Kidney epithelial cell (primary cell): ENCODE results near the gene HES1. TPM values are rescaled to one million over a fixed set of nuclear protein-coding genes. Genes with fewer than 3 reads are reported as not detected.

Experiments
- DNase-seq: peaks from one replicate; pipeline ENCODE4 v3.0.0-alpha.2; 2010; ENCODE audit warnings: low read depth
- H3K27me3 ChIP-seq: 2 replicates; pipeline ENCODE4 v1.6.0; 2011; ENCODE audit warnings: low read length; ENCODE audit not compliant: control insufficient read depth, insufficient read depth
- H3K36me3 ChIP-seq: 2 replicates; pipeline ENCODE4 v1.5.1; 2011; ENCODE audit warnings: low read length; ENCODE audit not compliant: control insufficient read depth, insufficient read depth
- H3K4me3 ChIP-seq: 2 replicates; pipeline ENCODE4 v1.5.1; 2011; ENCODE audit warnings: low read depth, mild to moderate bottlenecking, control low read depth, low read length
- CTCF ChIP-seq: IDR thresholded peaks from 2 replicates; pipeline ENCODE4 v1.5.1; 2011; ENCODE audit warnings: mild to moderate bottlenecking, moderate library complexity, low read length, control low read depth, inconsistent platforms; ENCODE audit not compliant: insufficient read depth, poor library complexity, severe bottlenecking
- total RNA-seq: library from RNA; depleted of rRNA; stranded (reverse); fragments of >200 nt; gene quantifications from 2 replicates; pipeline ENCODE4 v1.2.3, GENCODE V29; 2015

The HES1 gene
- total RNA-seq, 1 donor from 2014 or later = 50.7 TPM

DNA sequence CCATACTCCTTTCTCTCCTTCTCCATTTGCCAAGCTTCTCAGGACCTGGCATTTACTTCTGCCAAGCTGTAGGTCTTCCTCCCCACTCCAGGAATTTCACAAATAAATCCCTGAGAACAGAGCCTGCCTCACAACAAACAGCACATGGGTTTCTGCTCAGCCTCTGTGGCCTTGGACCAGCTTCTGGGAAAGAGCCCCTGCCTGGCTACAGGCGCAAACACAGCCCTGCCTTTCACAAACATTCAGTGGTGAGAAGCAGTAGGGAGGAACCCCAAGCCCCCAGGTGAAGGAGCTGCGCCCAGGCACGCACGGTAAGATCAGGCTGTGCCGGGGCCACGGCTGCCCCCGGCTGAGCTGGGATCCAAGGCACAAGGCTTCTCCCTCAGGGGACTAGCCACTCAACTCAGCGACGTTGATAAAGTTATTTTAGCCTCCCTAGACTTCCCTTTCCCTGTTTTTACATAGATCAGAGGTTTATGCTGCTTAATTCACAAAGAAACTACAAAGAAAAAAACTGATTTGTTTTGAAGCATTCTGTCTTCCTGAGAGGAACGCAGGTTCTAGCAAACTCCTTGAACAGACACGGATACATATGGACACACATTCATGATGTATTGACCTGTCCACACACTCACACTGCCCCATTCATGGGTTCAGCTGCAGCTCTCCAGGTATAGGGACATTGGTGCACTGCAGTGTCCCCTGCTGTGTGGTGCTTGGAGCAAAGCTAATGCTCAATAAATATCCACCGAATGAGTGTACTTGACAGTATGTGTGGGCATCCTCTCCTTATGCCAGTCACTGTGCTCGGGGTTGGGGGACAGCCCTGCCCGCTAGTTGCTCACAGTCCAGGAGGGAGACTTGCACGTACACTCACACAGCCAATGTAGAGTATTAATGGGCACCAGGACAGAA is 25.4 kb downstream of the HES1 start:
- no peaks in the 10 kb centered on the region for H3K36me3 ChIP-seq
- no peak for DNase-seq
- TF ChIP-seq CTCF = no peak
- no peak overlapping the region for H3K4me3 ChIP-seq
- peaks cover 12% of the 10 kb centered on the region for H3K27me3 ChIP-seq

DNA sequence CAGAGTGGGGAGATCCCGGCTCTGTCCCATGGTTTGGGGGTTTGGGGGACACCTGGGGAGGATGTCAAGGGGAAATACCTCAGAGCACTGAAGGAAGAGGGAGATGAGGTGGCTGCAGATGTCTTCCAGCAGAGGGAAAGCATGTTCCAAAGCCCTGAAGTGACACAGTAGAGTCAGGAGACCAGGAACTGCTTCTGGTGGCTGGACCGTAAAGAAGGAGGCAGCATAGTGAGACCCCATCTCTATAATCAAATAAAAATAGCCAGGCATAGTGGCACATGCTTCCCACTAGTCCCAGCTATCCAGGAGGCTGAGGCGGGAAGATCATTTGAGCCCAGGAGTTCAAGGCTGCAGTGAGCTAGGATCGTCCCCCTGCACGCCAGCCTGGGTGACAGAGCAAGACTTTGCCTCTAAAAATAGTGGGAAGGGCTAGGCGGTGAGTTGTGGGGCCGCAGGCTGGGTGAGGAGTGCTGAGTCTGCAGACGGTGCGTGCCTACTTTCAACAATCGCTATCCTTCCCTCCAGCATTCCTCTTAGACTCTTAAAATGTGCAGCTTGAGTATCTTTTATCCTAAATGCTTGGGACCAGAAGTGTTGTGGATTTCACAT is 26.2 kb downstream of the HES1 start:
- H3K27me3 ChIP-seq = peaks cover 14% of the 10 kb centered on the region
- no peaks in the 10 kb centered on the region for H3K36me3 ChIP-seq
- no peak overlapping the region for H3K4me3 ChIP-seq
- no peak for TF ChIP-seq CTCF
- no peak for DNase-seq

- no peak for DNase-seq
- no peak for TF ChIP-seq CTCF
- no peaks in the 10 kb centered on the region for H3K36me3 ChIP-seq
- no peak overlapping the region for H3K4me3 ChIP-seq
- peaks cover 14% of the 10 kb centered on the region for H3K27me3 ChIP-seq
Measured at GRCh38 chr3:194162817-194163584, 27.1 kb downstream of the HES1 start.

DNA sequence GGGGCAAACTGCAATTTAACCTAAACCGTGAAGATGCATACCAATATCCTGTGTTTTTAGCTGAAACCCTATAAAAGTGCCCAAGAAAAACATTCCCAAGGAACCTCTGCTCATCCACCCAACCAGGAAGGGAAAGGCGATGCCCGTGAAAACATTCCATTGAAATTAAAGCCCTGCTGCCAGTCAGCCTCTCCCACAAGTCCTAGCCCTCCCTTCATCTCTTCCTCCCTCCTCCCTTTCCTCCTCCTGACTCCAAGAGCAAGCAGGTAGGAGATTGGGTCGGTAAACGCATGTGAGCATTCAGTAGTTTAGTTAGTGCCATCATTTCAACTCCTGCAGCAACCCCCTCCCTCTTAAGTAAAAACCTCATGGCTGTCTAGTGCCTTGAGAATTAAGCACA is 27.7 kb downstream of the HES1 start:
- peaks cover 14% of the 10 kb centered on the region for H3K27me3 ChIP-seq
- H3K36me3 ChIP-seq = no peaks in the 10 kb centered on the region
- no peak for DNase-seq
- H3K4me3 ChIP-seq = no peak overlapping the region
- TF ChIP-seq CTCF = no peak

DNA sequence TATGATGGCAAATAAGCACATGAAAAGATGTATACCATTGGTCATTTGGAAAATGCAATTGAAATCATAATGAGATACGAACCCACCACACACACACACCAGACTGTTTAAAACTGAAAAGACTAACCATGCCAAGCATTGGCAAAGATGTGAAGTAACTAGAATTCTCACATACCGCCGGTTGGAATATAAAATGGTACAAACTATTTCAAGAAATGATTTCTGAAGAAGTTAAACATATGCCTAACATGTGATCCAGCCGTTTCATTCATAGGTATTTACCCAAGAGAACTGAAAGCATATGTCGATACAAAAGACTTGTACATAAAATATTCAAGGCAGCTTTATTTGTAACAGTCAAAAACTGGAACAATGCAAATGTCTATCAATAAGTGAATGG is 28.9 kb downstream of the HES1 start:
- no peak for DNase-seq
- TF ChIP-seq CTCF = no peak
- Histone ChIP-seq H3K27me3 (peaks cover 14% of the 10 kb centered on the region), H3K36me3 (no peaks in the 10 kb centered on the region), H3K4me3 (no peak overlapping the region)
